ENCODE results near the gene LRRC25. TPM values are rescaled to one million over a fixed set of nuclear protein-coding genes. Genes with fewer than 3 reads are reported as not detected.
"Not testable (repeated sequence)": the region's sequence is repeated elsewhere in the genome, so short reads cannot be mapped to it uniquely, and the experiment has no call there.

The LRRC25 gene
- total and polyA plus RNA-seq, 2 donors: 2.9 to 7.0 TPM

GRCh38 chr19:18350490-18350889, 46.9 kb downstream of the LRRC25 start:
- Histone ChIP-seq H3K4me3 (ENCODE audit: low read depth, low read length) (no peak overlapping the region), H3K27ac (ENCODE audit: low read depth) (no peak overlapping the region), H3K4me1 (ENCODE audit: insufficient read depth) (no peaks in the 10 kb centered on the region), H3K36me3 (ENCODE audit: insufficient read depth) (no peaks in the 10 kb centered on the region)
- WGBS: 92% methylated on average over 9 of the region's 9 CpGs
- no peak for DNase-seq (ENCODE audit: extremely low spot score)

GRCh38 chr19:18349524-18350128, 47.8 kb downstream of the LRRC25 start:
- DNase-seq (ENCODE audit: extremely low spot score): no peak
- 55% methylated on average over 12 of the region's 12 CpGs for WGBS
- Histone ChIP-seq H3K4me1 (ENCODE audit: insufficient read depth) (no peaks in the 10 kb centered on the region), H3K4me3 (ENCODE audit: low read depth, low read length) (no peak overlapping the region), H3K36me3 (ENCODE audit: insufficient read depth) (no peaks in the 10 kb centered on the region), H3K27ac (ENCODE audit: low read depth) (no peak overlapping the region)

- 89% methylated on average over 6 of the region's 6 CpGs for WGBS
- H3K4me3 ChIP-seq (ENCODE audit: low read depth, low read length); H3K27ac ChIP-seq (ENCODE audit: low read depth); H3K36me3 ChIP-seq (ENCODE audit: insufficient read depth); H3K4me1 ChIP-seq (ENCODE audit: insufficient read depth); DNase-seq (ENCODE audit: extremely low spot score): not testable (repeated sequence)
Observed at GRCh38 chr19:18348818-18349339, 48.5 kb downstream of the LRRC25 start.

- H3K4me1 ChIP-seq (ENCODE audit: insufficient read depth): no peaks in the 10 kb centered on the region
- DNase-seq (ENCODE audit: extremely low spot score): no peak
- no peak overlapping the region for H3K4me3 ChIP-seq (ENCODE audit: low read depth, low read length)
- no peak overlapping the region for H3K27ac ChIP-seq (ENCODE audit: low read depth)
- no peaks in the 10 kb centered on the region for H3K36me3 ChIP-seq (ENCODE audit: insufficient read depth)
- WGBS: 90% methylated on average over 17 of the region's 17 CpGs
Observed at GRCh38 chr19:18348171-18348570, 49.3 kb downstream of the LRRC25 start.

GRCh38 chr19:18346091-18346490, 51.3 kb downstream of the LRRC25 start:
- H3K4me3 ChIP-seq (ENCODE audit: low read depth, low read length): no peak overlapping the region
- H3K27ac ChIP-seq (ENCODE audit: low read depth): no peak overlapping the region
- H3K4me1 ChIP-seq (ENCODE audit: insufficient read depth): no peaks in the 10 kb centered on the region
- DNase-seq (ENCODE audit: extremely low spot score): no peak
- WGBS: 79% methylated on average over 8 of the region's 8 CpGs
- no peaks in the 10 kb centered on the region for H3K36me3 ChIP-seq (ENCODE audit: insufficient read depth)

GRCh38 chr19:18345296-18345695, 52.1 kb downstream of the LRRC25 start:
- DNase-seq (ENCODE audit: extremely low spot score): no peak
- H3K36me3 ChIP-seq (ENCODE audit: insufficient read depth): no peaks in the 10 kb centered on the region
- no peak overlapping the region for H3K4me3 ChIP-seq (ENCODE audit: low read depth, low read length)
- H3K4me1 ChIP-seq (ENCODE audit: insufficient read depth): no peaks in the 10 kb centered on the region
- WGBS: 95% methylated on average over 6 of the region's 6 CpGs
- H3K27ac ChIP-seq (ENCODE audit: low read depth): no peak overlapping the region

GRCh38 chr19:18344582-18344950, 52.9 kb downstream of the LRRC25 start:
- Histone ChIP-seq H3K4me3 (ENCODE audit: low read depth, low read length) (no peak overlapping the region), H3K27ac (ENCODE audit: low read depth) (no peak overlapping the region), H3K4me1 (ENCODE audit: insufficient read depth) (no peaks in the 10 kb centered on the region), H3K36me3 (ENCODE audit: insufficient read depth) (no peaks in the 10 kb centered on the region)
- 51% methylated on average over 13 of the region's 13 CpGs for WGBS
- DNase-seq (ENCODE audit: extremely low spot score): no peak

- Histone ChIP-seq H3K36me3 (ENCODE audit: insufficient read depth) (no peaks in the 10 kb centered on the region), H3K4me3 (ENCODE audit: low read depth, low read length) (no peak overlapping the region), H3K27ac (ENCODE audit: low read depth) (no peak overlapping the region), H3K4me1 (ENCODE audit: insufficient read depth) (no peaks in the 10 kb centered on the region)
- WGBS: 85% methylated on average over 8 of the region's 8 CpGs
- DNase-seq (ENCODE audit: extremely low spot score): no peak
Observed at GRCh38 chr19:18342090-18342632, 55.3 kb downstream of the LRRC25 start.

Small RNA genes lying within 50 kb of the gene (small RNA-seq; reads per million reads assigned to genes)
- not detected for gene MIR3189

Other genes starting within 250 kb of the LRRC25 start
- gene PIK3R2, start 244.5 kb downstream of the LRRC25 start, total RNA-seq: 12.2 TPM
- 17.0 TPM for gene PIK3R2, start 244.5 kb downstream of the LRRC25 start, polyA plus RNA-seq
- gene IFI30, start 223.8 kb downstream of the LRRC25 start, total RNA-seq: 6.6 TPM
- 90.6 TPM for gene IFI30, start 223.8 kb downstream of the LRRC25 start, polyA plus RNA-seq
- gene MPV17L2, start 204.4 kb downstream of the LRRC25 start, total RNA-seq: 4.2 TPM
- 22.8 TPM for gene MPV17L2, start 204.4 kb downstream of the LRRC25 start, polyA plus RNA-seq
- 4.7 TPM for gene RAB3A, start 193.6 kb downstream of the LRRC25 start, total RNA-seq
- 5.5 TPM for gene RAB3A, start 193.6 kb downstream of the LRRC25 start, polyA plus RNA-seq
- gene PDE4C, start 171.2 kb downstream of the LRRC25 start, total RNA-seq: 1.7 TPM
- gene PDE4C, start 171.2 kb downstream of the LRRC25 start, polyA plus RNA-seq: 1.1 TPM
- gene IQCN, start 123.2 kb downstream of the LRRC25 start, total RNA-seq: 1.3 TPM
- gene IQCN, start 123.2 kb downstream of the LRRC25 start, polyA plus RNA-seq: 1.8 TPM
- gene JUND, start 116.0 kb downstream of the LRRC25 start, total RNA-seq: 59.5 TPM
- 473 TPM for gene JUND, start 116.0 kb downstream of the LRRC25 start, polyA plus RNA-seq
- gene LSM4, start 74.5 kb downstream of the LRRC25 start, total RNA-seq: 56.5 TPM
- gene LSM4, start 74.5 kb downstream of the LRRC25 start, polyA plus RNA-seq: 97.5 TPM
- 13.9 TPM for gene PGPEP1, start 57.0 kb downstream of the LRRC25 start, total RNA-seq
- gene PGPEP1, start 57.0 kb downstream of the LRRC25 start, polyA plus RNA-seq: 19.0 TPM
- gene GDF15, start 11.5 kb downstream of the LRRC25 start, total RNA-seq: 12.5 TPM
- gene GDF15, start 11.5 kb downstream of the LRRC25 start, polyA plus RNA-seq: 58.2 TPM
- gene SSBP4, start 21.8 kb upstream of the LRRC25 start, total RNA-seq: 28.8 TPM
- gene SSBP4, start 21.8 kb upstream of the LRRC25 start, polyA plus RNA-seq: 81.3 TPM
- 26.0 TPM for gene ISYNA1, start 40.5 kb upstream of the LRRC25 start, total RNA-seq
- 35.6 TPM for gene ISYNA1, start 40.5 kb upstream of the LRRC25 start, polyA plus RNA-seq
- 9.7 TPM for gene ELL, start 124.4 kb upstream of the LRRC25 start, total RNA-seq
- 13.9 TPM for gene ELL, start 124.4 kb upstream of the LRRC25 start, polyA plus RNA-seq
- gene FKBP8, start 146.0 kb upstream of the LRRC25 start, total RNA-seq: 71.3 TPM
- gene FKBP8, start 146.0 kb upstream of the LRRC25 start, polyA plus RNA-seq: 317 TPM
- 33.8 TPM for gene KXD1, start 160.2 kb upstream of the LRRC25 start, total RNA-seq
- 120 TPM for gene KXD1, start 160.2 kb upstream of the LRRC25 start, polyA plus RNA-seq
- gene UBA52, start 174.2 kb upstream of the LRRC25 start, total RNA-seq: 610 TPM
- 1,360 TPM for gene UBA52, start 174.2 kb upstream of the LRRC25 start, polyA plus RNA-seq
- 18.9 TPM for gene REX1BD, start 191.2 kb upstream of the LRRC25 start, total RNA-seq
- 103 TPM for gene REX1BD, start 191.2 kb upstream of the LRRC25 start, polyA plus RNA-seq
- gene CRLF1, start 209.2 kb upstream of the LRRC25 start, total RNA-seq: 2.5 TPM
- 119 TPM for gene CRLF1, start 209.2 kb upstream of the LRRC25 start, polyA plus RNA-seq
- gene TMEM59L, start 215.2 kb upstream of the LRRC25 start, total RNA-seq: 3.9 TPM
- gene TMEM59L, start 215.2 kb upstream of the LRRC25 start, polyA plus RNA-seq: 5.5 TPM
- 2.5 TPM for gene KLHL26, start 239.4 kb upstream of the LRRC25 start, total RNA-seq
- 12.5 TPM for gene KLHL26, start 239.4 kb upstream of the LRRC25 start, polyA plus RNA-seq